ENCODE measurements around the gene INVS. TPM values are rescaled to one million over a fixed set of nuclear protein-coding genes. Genes with fewer than 3 reads are reported as not detected.

The INVS gene
- total RNA-seq, 4 donors from 2014 or later: 8.3 to 14.4 (median 10.8) TPM

DNA sequence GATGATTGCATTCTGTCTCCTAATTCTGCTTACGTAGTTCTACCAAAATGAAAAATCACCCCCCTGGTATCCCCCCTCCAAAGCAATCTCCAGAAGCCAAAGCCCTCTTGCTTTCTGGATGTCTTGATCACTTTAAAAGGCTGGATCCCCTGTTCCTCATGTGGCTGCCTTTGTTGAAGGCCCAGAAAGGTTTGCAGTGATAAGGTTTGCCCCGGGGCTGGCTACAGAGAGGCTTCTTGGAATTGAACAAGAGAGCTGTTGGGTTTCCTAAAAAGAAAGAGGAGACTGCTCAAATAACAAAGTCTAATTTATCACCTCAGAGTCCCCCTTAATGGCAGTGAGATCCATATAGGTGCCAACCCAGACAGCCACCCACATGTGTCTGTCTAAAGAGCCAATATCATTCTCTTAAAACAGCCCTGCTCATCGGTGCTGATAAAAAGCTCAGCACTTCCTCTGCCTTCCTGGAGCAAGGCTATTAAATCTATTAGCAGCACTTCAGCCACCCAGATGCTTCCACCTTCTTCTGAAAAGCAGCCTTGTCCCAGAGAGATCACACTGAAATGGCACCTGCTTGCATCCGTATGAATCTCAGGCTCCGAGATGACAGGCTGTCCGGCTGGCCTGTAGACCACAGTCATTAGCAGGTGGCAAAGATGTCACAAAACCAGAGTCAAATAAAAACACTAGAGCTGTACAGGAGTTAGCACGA lies 182.8 kb downstream of the INVS start:
- H3K4me3 ChIP-seq (ENCODE audit: low read depth, poor library complexity, severe bottlenecking): no peak overlapping the region
- DNase-seq (ENCODE audit: low spot score in 2 of 2): no peak
- no peak for TF ChIP-seq POLR2A (IDR thresholded peaks at IDR 0.05)
- TF ChIP-seq, protein P1, sequence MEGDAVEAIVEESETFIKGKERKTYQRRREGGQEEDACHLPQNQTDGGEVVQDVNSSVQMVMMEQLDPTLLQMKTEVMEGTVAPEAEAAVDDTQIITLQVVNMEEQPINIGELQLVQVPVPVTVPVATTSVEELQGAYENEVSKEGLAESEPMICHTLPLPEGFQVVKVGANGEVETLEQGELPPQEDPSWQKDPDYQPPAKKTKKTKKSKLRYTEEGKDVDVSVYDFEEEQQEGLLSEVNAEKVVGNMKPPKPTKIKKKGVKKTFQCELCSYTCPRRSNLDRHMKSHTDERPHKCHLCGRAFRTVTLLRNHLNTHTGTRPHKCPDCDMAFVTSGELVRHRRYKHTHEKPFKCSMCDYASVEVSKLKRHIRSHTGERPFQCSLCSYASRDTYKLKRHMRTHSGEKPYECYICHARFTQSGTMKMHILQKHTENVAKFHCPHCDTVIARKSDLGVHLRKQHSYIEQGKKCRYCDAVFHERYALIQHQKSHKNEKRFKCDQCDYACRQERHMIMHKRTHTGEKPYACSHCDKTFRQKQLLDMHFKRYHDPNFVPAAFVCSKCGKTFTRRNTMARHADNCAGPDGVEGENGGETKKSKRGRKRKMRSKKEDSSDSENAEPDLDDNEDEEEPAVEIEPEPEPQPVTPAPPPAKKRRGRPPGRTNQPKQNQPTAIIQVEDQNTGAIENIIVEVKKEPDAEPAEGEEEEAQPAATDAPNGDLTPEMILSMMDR (IDR thresholded peaks at IDR 0.05): no peak
- intact Hi-C loops (cut with DNase I; ENCODE audit: low total_unique reads): no loop called here
- 78 to 81% methylated on average over 7 of the region's 7 CpGs for WGBS, 2 donors

GRCh38 chr9:100282388-100282719 lies 183.3 kb downstream of the INVS start:
- WGBS, 2 donors: 82 to 83% methylated on average over 4 of the region's 4 CpGs
- no peak for DNase-seq (ENCODE audit: low spot score in 2 of 2)
- TF ChIP-seq POLR2A (IDR thresholded peaks at IDR 0.05): no peak
- TF ChIP-seq, protein P1 (IDR thresholded peaks at IDR 0.05): no peak
- H3K4me3 ChIP-seq (ENCODE audit: low read depth, poor library complexity, severe bottlenecking): no peak overlapping the region
- intact Hi-C loops (cut with DNase I; ENCODE audit: low total_unique reads): no loop called here

DNA sequence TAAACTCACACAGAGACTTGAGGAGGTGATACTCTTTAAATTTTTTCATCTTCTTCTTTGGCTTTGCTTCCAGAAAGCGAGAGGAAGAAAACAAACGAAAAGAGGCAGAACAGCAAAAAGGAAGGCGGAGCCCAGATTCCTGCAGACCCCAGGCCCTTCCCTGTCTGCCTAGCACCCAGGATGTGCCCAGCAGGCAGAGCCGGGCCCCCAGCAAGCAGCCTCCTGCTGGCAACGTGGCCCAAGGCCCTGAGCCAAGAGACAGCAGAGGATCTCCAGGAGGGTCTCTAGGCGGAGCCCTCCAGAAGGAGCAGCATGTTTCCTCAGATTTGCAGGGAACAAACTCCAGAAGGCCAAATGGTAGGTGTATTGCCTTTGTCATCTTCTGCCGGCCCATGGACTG lies 185.2 kb downstream of the INVS start:
- no peak for TF ChIP-seq POLR2A (IDR thresholded peaks at IDR 0.05)
- TF ChIP-seq, protein P1 (IDR thresholded peaks at IDR 0.05): no peak
- DNase-seq (ENCODE audit: low spot score in 2 of 2): no peak
- no peak overlapping the region for H3K4me3 ChIP-seq (ENCODE audit: low read depth, poor library complexity, severe bottlenecking)
- intact Hi-C loops (cut with DNase I; ENCODE audit: low total_unique reads): no loop called here
- WGBS, 2 donors: 80% methylated on average over 7 of the region's 7 CpGs

GRCh38 chr9:100285080-100285479 lies 186.0 kb downstream of the INVS start:
- TF ChIP-seq, protein P1 (IDR thresholded peaks at IDR 0.05): no peak
- no peak for TF ChIP-seq POLR2A (IDR thresholded peaks at IDR 0.05)
- intact Hi-C loops (cut with DNase I; ENCODE audit: low total_unique reads): no loop called here

GRCh38 chr9:100285601-100286000 lies 186.6 kb downstream of the INVS start:
- intact Hi-C loops (cut with DNase I; ENCODE audit: low total_unique reads): no loop called here
- TF ChIP-seq, protein P1 (IDR thresholded peaks at IDR 0.05): no peak
- no peak for TF ChIP-seq POLR2A (IDR thresholded peaks at IDR 0.05)
- WGBS, 2 donors: 96 to 99% methylated on average over 7 of the region's 7 CpGs
- DNase-seq (ENCODE audit: low spot score in 2 of 2): no peak
- no peak overlapping the region for H3K4me3 ChIP-seq (ENCODE audit: low read depth, poor library complexity, severe bottlenecking)

More at GRCh38 chr9:100285080-100285479, 186.0 kb downstream of the INVS start:
- DNase-seq (ENCODE audit: low spot score in 2 of 2): no peak
- no peak overlapping the region for H3K4me3 ChIP-seq (ENCODE audit: low read depth, poor library complexity, severe bottlenecking)

GRCh38 chr9:100286257-100286656 lies 187.2 kb downstream of the INVS start:
- no peak overlapping the region for H3K4me3 ChIP-seq (ENCODE audit: low read depth, poor library complexity, severe bottlenecking)
- 97% methylated on average over 6 of the region's 6 CpGs for WGBS, 2 donors
- intact Hi-C loops (cut with DNase I; ENCODE audit: low total_unique reads): no loop called here
- no peak for TF ChIP-seq POLR2A (IDR thresholded peaks at IDR 0.05)
- TF ChIP-seq, protein P1 (IDR thresholded peaks at IDR 0.05): no peak
- DNase-seq (ENCODE audit: low spot score in 2 of 2): no peak
